OCI-LY7 (cell line): ENCODE measurements around the gene CERCAM. TPM values are rescaled to one million over a fixed set of nuclear protein-coding genes. Genes with fewer than 3 reads are reported as not detected.
"Not testable (repeated sequence)": the region's sequence is repeated elsewhere in the genome, so short reads cannot be mapped to it uniquely, and the experiment has no call there.

Source experiments
- BruUV-seq: library from RNA; stranded (reverse); fragments of 400-500 nt; replicated peaks from 2 replicates; lab custom pipeline; 2021; lab: Mats Ljungman, UMichigan
- CTCF ChIA-PET: fragments of 300-600 bp; sonication (Branson Sonifier 250); formaldehyde crosslinking; loops from one replicate; lab custom pipeline; 2022; ENCODE audit warnings: antibody characterized with exemption; ENCODE audit not compliant: unreplicated experiment; lab: Charles Lee
- POLR2A ChIA-PET: fragments of 300-600 bp; sonication (Branson Sonifier 250); formaldehyde crosslinking; loops from one replicate; lab custom pipeline; 2022; ENCODE audit warnings: antibody characterized with exemption; lab: Charles Lee
- DNase-seq: peaks from one replicate; pipeline ENCODE4 v3.0.0-alpha.2; 2015; ENCODE audit warnings: low spot score
- H2AFZ ChIP-seq: fragments of 200-600 bp; sonication (generic), shearing (Covaris generic); 2 replicates; pipeline ENCODE4 v1.6.1; 2014; ENCODE audit warnings: mild to moderate bottlenecking, antibody characterized with exemption, low read length, moderate library complexity
- H3K27ac ChIP-seq: fragments of 200-600 bp; sonication (generic); 2 replicates; pipeline ENCODE4 v1.5.1; 2014; ENCODE audit warnings: mixed run types, low read depth, mild to moderate bottlenecking, moderate library complexity, low read length, inconsistent platforms; ENCODE audit not compliant: poor library complexity, severe bottlenecking
- H3K36me3 ChIP-seq: fragments of 200-600 bp; sonication (generic); 2 replicates; pipeline ENCODE4 v1.6.1; 2014; ENCODE audit warnings: mild to moderate bottlenecking, antibody characterized with exemption, low read length, moderate library complexity, mixed read lengths; ENCODE audit not compliant: insufficient read depth
- H3K4me1 ChIP-seq: fragments of 200-600 bp; sonication (generic); 2 replicates; pipeline ENCODE4 v1.5.1; 2014; ENCODE audit warnings: mild to moderate bottlenecking, low read length; ENCODE audit not compliant: insufficient read depth, poor library complexity, severe bottlenecking
- H3K4me2 ChIP-seq: fragments of 200-600 bp; sonication (generic); 2 replicates; pipeline ENCODE4 v1.6.1; 2014; ENCODE audit warnings: mild to moderate bottlenecking, low read length
- H3K4me3 ChIP-seq: fragments of 200-600 bp; sonication (generic); 2 replicates; pipeline ENCODE4 v1.5.1; 2014; ENCODE audit warnings: mild to moderate bottlenecking, low read depth, low read length; ENCODE audit not compliant: poor library complexity, severe bottlenecking
- H3K79me2 ChIP-seq: fragments of 200-600 bp; sonication (generic); 2 replicates; pipeline ENCODE4 v1.6.1; 2016; ENCODE audit warnings: low read depth, mild to moderate bottlenecking, low read length, moderate library complexity, mixed read lengths; ENCODE audit not compliant: insufficient read depth
- H3K9me2 ChIP-seq: fragments of 200-600 bp; sonication (generic); 2 replicates; pipeline ENCODE4 v1.6.1; 2016; ENCODE audit warnings: mild to moderate bottlenecking, low read length, mixed read lengths; ENCODE audit not compliant: insufficient read depth
- H3K9me3 ChIP-seq: fragments of 200-600 bp; sonication (generic); 2 replicates; pipeline ENCODE4 v1.6.1; 2014; ENCODE audit warnings: mild to moderate bottlenecking, mixed run types, low read length, mixed read lengths
- H4K20me1 ChIP-seq: fragments of 200-600 bp; sonication (generic); 2 replicates; pipeline ENCODE4 v1.6.1; 2014; ENCODE audit warnings: mild to moderate bottlenecking, antibody characterized with exemption, low read length, moderate library complexity, mixed read lengths; ENCODE audit not compliant: insufficient read depth
- EZH2phosphoT487 ChIP-seq: fragments of 200-600 bp; sonication (generic); IDR thresholded peaks from 2 replicates; pipeline ENCODE4 v1.6.1; 2018; ENCODE audit warnings: low read depth, borderline replicate concordance, mild to moderate bottlenecking, mixed run types, antibody characterized with exemption, low read length, moderate library complexity, mixed read lengths
- intact Hi-C: fragments of 100-400 bp; cut with micrococcal nuclease; formaldehyde crosslinking; loops from one replicate; pipeline ENCODE4 v1.10.0; 2022; ENCODE audit not compliant: unreplicated experiment
- total RNA-seq, 2 experiments: library from RNA; depleted of rRNA in 1 of 2; stranded (reverse); fragments of >200 nt in 1 of 2; shearing (Covaris generic) in 1 of 2; gene quantifications; 2 replicates each; pipeline ENCODE4 v1.2.3, GENCODE V29; 2014 to 2022
- TF ChIP-seq, protein P1 (sequence below): fragments of 200-600 bp; sonication (generic); conservative IDR thresholded peaks from 2 replicates; pipeline ENCODE4 v1.5.1; 2014; ENCODE audit warnings: mild to moderate bottlenecking, antibody characterized with exemption, low read length, moderate library complexity, mixed read lengths

Gene CERCAM
- total RNA-seq, 2 experiments from 2014 or later: 2.7 to 3.5 TPM

DNA sequence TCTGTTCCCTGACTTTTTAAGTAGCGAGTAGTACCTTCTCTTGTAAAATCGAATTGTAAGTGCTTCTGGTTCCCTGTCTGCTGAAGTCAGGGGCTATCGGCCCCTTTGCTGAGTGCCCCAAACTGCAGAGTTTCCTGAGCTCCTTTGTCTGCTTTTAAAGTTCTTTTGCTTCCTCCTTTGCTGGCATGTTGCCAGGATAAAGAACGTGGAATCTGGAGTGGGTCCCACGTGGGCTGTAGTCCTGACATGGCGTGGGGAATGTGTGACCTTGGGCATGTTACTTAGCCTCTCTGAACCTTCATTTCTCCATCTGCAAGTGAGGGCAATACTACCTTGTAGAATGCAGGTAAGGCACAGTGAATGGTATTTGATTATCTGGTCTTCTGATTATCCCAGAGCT lies 21.5 kb downstream of the CERCAM start:
- TF ChIP-seq, protein P1, sequence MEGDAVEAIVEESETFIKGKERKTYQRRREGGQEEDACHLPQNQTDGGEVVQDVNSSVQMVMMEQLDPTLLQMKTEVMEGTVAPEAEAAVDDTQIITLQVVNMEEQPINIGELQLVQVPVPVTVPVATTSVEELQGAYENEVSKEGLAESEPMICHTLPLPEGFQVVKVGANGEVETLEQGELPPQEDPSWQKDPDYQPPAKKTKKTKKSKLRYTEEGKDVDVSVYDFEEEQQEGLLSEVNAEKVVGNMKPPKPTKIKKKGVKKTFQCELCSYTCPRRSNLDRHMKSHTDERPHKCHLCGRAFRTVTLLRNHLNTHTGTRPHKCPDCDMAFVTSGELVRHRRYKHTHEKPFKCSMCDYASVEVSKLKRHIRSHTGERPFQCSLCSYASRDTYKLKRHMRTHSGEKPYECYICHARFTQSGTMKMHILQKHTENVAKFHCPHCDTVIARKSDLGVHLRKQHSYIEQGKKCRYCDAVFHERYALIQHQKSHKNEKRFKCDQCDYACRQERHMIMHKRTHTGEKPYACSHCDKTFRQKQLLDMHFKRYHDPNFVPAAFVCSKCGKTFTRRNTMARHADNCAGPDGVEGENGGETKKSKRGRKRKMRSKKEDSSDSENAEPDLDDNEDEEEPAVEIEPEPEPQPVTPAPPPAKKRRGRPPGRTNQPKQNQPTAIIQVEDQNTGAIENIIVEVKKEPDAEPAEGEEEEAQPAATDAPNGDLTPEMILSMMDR: no peak
- TF ChIP-seq EZH2phosphoT487: no peak
- no peak for DNase-seq
- Histone ChIP-seq H3K9me2 (no peaks in the 10 kb centered on the region), H3K9me3 (no peaks in the 10 kb centered on the region), H3K4me1 (peaks cover 3% of the 10 kb centered on the region), H3K36me3 (no peaks in the 10 kb centered on the region), H2AFZ (no peak overlapping the region), H3K4me3 (no peak overlapping the region), H4K20me1 (no peaks in the 10 kb centered on the region), H3K79me2 (no peaks in the 10 kb centered on the region), H3K4me2 (no peak overlapping the region), H3K27ac (no peak overlapping the region)
- CTCF ChIA-PET: no interaction called here
- intact Hi-C loops: no loop called here
- POLR2A ChIA-PET: no interaction called here
- BruUV-seq: no TSS peak

DNA sequence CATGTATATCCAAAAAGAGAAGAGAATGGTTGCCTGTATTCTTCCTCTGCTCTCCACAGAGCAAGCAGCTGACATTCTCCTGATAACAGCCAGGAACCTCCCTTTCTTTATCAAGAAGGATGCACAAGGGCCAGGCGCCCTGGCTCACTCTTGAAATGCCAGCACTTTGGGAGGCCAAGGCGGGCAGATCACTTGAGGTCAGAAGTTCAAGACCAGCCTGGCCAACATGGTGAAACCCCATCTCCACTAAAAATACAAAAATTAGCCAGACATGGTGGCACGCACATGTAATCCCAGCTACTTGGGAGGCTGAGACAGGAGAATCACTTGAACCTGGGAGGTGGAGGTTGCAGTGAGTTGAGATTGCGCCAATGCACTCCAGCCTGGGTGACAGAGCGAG lies 25.8 kb downstream of the CERCAM start:
- H2AFZ ChIP-seq, H3K9me2 ChIP-seq, H3K4me2 ChIP-seq, H3K4me3 ChIP-seq, BruUV-seq, H3K36me3 ChIP-seq, H3K9me3 ChIP-seq, H3K4me1 ChIP-seq, H3K27ac ChIP-seq, H3K79me2 ChIP-seq, H4K20me1 ChIP-seq, DNase-seq, intact Hi-C loops: not testable (repeated sequence)
- POLR2A ChIA-PET: interaction anchor here (1.0 kb wide), 1 partner anchor 76 kb away, joined by 3 read pairs; the partner anchor contains the start of gene URM1
- CTCF ChIA-PET: interaction anchor here (1.1 kb wide), 1 partner anchor 26 kb away, joined by 3 read pairs; the partner anchor contains the start of gene CERCAM

DNA sequence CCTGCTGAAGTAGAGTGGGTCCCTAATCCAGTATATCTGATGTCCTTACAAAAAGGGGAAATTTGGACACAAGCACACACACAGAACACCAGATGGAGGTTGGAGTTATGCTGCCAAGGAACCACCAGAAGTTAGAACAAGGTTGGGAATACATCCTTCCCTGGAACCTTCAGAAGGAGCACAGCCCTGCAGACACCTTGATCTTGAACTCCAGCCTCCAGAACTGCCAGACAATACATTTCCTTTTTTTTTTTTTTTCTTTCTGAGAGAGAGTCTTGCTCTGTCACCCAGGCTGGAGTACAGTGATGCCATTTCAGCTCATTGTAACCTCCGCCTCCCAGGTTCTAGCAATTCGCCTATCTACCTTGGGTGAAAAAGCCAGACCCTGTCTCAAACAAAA lies 28.1 kb downstream of the CERCAM start:
- Histone ChIP-seq H3K4me3 (no peak overlapping the region), H3K4me2 (no peak overlapping the region), H3K36me3 (no peaks in the 10 kb centered on the region), H3K27ac (no peak overlapping the region), H3K9me3 (no peaks in the 10 kb centered on the region), H2AFZ (no peak overlapping the region), H4K20me1 (no peaks in the 10 kb centered on the region), H3K9me2 (no peaks in the 10 kb centered on the region), H3K4me1 (no peaks in the 10 kb centered on the region), H3K79me2 (no peaks in the 10 kb centered on the region)
- BruUV-seq: no TSS peak
- ChIA-PET POLR2A (interaction anchor here (0.6 kb wide), 1 partner anchor 999 kb away, joined by 3 read pairs; no protein-coding TSS in a partner anchor), CTCF (no interaction called here)
- no peak for TF ChIP-seq EZH2phosphoT487
- TF ChIP-seq, protein P1: no peak
- intact Hi-C loops: no loop called here
- no peak for DNase-seq
